Measurements from ENCODE around the gene GGTLC2.
"Not testable (repeated sequence)": the region's sequence is repeated elsewhere in the genome, so short reads cannot be mapped to it uniquely, and the experiment has no call there.

DNA sequence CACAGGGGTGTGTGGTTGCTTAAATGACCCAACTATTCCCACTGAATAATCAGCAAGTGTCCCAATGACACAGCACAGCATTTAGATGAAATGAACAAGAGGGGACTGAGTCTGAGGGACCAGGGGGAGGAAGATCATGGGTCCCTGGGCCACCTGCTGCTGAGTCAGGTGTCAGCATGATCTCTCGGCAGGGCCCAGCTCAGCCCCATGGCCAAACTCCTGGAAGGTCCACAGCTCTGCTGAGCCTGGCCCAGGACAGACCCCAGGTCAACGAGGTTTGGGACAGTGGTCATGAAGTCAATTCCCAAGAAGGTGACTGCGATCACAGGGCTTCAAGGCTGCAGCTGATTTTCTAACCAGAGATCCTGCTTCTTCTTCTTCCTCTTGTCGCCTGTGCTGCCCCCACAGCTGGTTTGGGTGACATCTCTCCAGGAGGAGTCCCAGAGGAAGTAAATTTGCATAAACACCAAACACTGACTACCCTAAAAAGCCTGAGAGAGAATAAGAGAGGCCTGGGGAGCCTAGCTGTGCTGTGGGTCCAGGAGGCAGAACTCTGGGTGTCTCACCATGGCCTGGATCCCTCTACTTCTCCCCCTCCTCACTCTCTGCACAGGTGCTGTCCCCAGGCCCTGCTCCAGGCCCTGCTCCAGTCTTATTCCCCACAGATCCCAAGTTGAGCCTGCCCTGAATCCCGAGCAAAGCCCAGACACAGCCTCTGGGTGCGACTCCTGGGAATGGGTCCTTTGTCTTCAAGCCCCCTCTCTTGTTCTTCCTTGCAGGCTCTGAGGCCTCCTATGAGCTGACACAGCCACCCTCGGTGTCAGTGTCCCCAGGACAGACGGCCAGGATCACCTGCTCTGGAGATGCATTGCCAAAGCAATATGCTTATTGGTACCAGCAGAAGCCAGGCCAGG lies 42.0 kb downstream of the GGTLC2 start:
- not testable (repeated sequence) for TF ChIP-seq POLR2A (IDR thresholded peaks at IDR 0.05)
- TF ChIP-seq, protein P1, sequence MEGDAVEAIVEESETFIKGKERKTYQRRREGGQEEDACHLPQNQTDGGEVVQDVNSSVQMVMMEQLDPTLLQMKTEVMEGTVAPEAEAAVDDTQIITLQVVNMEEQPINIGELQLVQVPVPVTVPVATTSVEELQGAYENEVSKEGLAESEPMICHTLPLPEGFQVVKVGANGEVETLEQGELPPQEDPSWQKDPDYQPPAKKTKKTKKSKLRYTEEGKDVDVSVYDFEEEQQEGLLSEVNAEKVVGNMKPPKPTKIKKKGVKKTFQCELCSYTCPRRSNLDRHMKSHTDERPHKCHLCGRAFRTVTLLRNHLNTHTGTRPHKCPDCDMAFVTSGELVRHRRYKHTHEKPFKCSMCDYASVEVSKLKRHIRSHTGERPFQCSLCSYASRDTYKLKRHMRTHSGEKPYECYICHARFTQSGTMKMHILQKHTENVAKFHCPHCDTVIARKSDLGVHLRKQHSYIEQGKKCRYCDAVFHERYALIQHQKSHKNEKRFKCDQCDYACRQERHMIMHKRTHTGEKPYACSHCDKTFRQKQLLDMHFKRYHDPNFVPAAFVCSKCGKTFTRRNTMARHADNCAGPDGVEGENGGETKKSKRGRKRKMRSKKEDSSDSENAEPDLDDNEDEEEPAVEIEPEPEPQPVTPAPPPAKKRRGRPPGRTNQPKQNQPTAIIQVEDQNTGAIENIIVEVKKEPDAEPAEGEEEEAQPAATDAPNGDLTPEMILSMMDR (IDR thresholded peaks at IDR 0.05), result not testable (repeated sequence)

Measured in body of pancreas (tissue), 4 donors.